Activated T-cell treated with anti-CD3 and anti-CD28 coated beads, Interleukin-2, amount 50 U/mL, for 4 hours (primary cell): ENCODE measurements around the gene TMPRSS3. TPM values are rescaled to one million over a fixed set of nuclear protein-coding genes. Genes with fewer than 3 reads are reported as not detected.

ENCODE experiments used
- ATAC-seq, 2 donors: fragments of 200-7000 bp; cut with Tn5 transposase; one replicate each; pipeline ENCODE4 v1.10.0; 2021
- DNase-seq: peaks from one replicate; pipeline ENCODE4 v3.0.0-alpha.2; 2020
- H3K27me3 Mint-ChIP-seq: one replicate; pipeline ENCODE4 v1.8.0; 2021; ENCODE audit warnings: low read depth, mixed read lengths
- H3K36me3 Mint-ChIP-seq: one replicate; pipeline ENCODE4 v1.8.0; 2022; ENCODE audit warnings: mixed read lengths; ENCODE audit not compliant: insufficient read depth
- H3K4me1 Mint-ChIP-seq: one replicate; pipeline ENCODE4 v1.8.0; 2021; ENCODE audit warnings: low read depth, mixed read lengths
- H3K4me3 Mint-ChIP-seq: one replicate; pipeline ENCODE4 v1.8.0; 2021; ENCODE audit warnings: mild to moderate bottlenecking, moderate library complexity, mixed read lengths
- H3K9me3 Mint-ChIP-seq: one replicate; pipeline ENCODE4 v1.8.0; 2021; ENCODE audit warnings: mixed read lengths
- total RNA-seq, 3 donors: library from RNA; stranded (reverse); gene quantifications; one replicate each; pipeline ENCODE4 v1.2.1, GENCODE V29; 2021

The TMPRSS3 gene
- total RNA-seq, 3 donors from 2014 or later = 2.0 to 2.6 (median 2.1) TPM

- no peak for DNase-seq
- Mint-ChIP-seq H3K36me3 (peaks cover 12% of the 10 kb centered on the region), H3K4me3 (peak overlapping the region; percentile 88), H3K4me1 (peaks cover 60% of the 10 kb centered on the region), H3K27me3 (no peaks in the 10 kb centered on the region), H3K9me3 (no peaks in the 10 kb centered on the region)
- ATAC-seq = no peak
Observed at GRCh38 chr21:42407476-42407875, 11.6 kb upstream of the TMPRSS3 start.

DNA sequence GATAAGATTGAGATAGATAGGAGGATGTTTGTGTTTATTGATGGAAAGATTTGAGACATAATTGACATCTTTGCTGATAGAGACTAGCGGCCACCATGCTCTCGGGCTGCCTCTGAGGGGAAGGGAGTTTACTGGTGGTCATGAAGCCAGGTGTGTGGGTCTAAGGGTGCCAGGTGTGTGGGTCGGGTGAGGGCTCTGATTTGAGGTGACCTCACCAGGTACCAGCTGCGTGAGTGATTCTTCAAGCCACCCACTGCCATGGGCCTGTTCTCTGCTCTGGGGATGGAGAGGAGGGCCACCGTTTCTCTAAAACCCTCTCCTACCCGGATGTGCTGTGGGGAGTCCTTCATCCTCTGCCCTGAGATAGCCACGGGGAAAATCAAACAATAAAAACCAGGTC lies 11.0 kb upstream of the TMPRSS3 start:
- DNase-seq = no peak
- Mint-ChIP-seq H3K4me1 (peaks cover 64% of the 10 kb centered on the region), H3K9me3 (peaks cover 3% of the 10 kb centered on the region), H3K27me3 (no peaks in the 10 kb centered on the region), H3K36me3 (peaks cover 11% of the 10 kb centered on the region), H3K4me3 (peak overlapping the region; percentile 88)
- ATAC-seq = no peak

DNA sequence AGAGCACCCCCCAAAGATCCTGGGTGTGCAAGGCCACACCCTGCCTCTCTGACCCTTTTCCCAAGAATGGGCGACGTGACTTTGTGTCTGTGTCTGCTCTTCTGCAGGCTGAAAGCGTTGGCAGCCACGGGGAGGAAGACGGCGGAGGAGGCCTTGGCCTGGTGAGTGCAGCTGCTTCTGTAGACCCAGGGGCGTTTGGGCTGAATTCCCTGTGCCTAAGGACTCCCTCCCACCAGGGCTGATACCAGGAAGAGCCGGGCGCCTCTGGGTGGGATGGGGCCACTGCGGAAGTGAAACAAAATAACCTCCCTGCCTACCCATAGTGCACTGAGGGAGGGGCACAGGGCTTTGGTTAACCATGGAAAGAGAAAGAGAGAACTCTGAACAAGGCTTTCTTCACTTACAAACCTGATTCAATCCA lies 10.4 kb upstream of the TMPRSS3 start:
- no peaks in the 10 kb centered on the region for H3K27me3 Mint-ChIP-seq
- ATAC-seq (peak; percentile 71 to 75), DNase-seq (no peak)
- peaks cover 70% of the 10 kb centered on the region for H3K4me1 Mint-ChIP-seq
- H3K36me3 Mint-ChIP-seq = peaks cover 13% of the 10 kb centered on the region
- peaks cover 9% of the 10 kb centered on the region for H3K9me3 Mint-ChIP-seq
- H3K4me3 Mint-ChIP-seq = peak overlapping the region; percentile 88

- Mint-ChIP-seq H3K4me3 (peak overlapping the region; percentile 88), H3K36me3 (peaks cover 13% of the 10 kb centered on the region), H3K27me3 (no peaks in the 10 kb centered on the region), H3K9me3 (peaks cover 9% of the 10 kb centered on the region), H3K4me1 (peaks cover 77% of the 10 kb centered on the region)
- ATAC-seq (peak; percentile 23 to 33), DNase-seq (no peak)
Observed at GRCh38 chr21:42405064-42406013, 9.5 kb upstream of the TMPRSS3 start.

DNA sequence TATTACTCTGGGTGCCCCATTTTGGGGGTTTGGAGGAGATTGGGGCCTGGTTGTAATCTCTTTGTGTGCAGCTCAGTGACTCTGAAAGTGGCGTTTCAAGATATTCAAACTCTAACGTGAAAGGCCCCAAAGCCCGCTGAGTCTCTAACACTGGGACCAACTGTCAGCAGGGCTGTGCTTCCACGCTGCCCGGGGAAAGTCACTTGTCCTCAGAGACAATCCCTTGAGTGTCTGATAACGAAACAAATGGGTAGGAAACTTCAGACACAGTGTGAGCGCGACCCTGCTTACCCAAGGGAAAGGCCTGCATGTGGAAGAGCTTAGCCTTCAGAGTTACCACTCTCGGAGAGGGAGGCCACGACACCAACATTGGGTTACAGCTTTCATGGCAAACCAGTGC lies 8.7 kb upstream of the TMPRSS3 start:
- H3K4me1 Mint-ChIP-seq = peaks cover 74% of the 10 kb centered on the region
- no peak for ATAC-seq
- H3K9me3 Mint-ChIP-seq = peaks cover 9% of the 10 kb centered on the region
- DNase-seq = no peak
- H3K27me3 Mint-ChIP-seq = no peaks in the 10 kb centered on the region
- peak overlapping the region; percentile 88 for H3K4me3 Mint-ChIP-seq
- peaks cover 13% of the 10 kb centered on the region for H3K36me3 Mint-ChIP-seq

DNA sequence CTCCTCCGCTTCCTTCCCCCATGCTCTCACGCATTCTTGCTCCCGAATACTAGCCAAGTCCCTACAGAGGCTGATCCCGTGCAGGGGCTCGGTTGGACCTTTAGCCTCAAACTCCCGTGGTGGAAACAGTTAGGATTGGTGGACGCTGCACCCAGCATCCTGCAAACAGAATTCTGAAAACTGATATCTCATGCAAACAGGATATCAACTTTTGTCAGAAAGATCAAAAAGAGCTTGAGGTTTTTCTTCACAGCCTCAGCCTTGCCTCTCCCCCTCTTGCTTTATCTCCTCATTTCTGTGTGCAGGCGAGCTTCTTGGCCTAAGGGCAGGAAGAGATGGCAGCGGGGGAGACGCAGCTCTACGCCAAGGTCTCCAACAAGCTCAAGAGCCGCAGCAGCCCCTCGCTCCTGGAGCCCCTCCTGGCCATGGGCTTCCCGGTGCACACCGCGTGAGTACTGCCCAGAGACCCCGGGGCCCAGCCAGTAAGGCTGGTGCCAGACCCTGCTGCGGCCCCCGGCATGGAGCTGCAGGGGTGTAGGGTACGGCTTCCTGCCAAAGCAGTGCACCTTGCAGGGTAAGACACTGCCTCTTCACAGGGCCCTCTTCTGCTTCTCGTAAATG lies 7.9 kb upstream of the TMPRSS3 start, which contains the start of gene UBASH3A:
TSS of gene UBASH3A (plus strand) at position 292 of the 621 bp plus-strand sequence. CDS start at position 336, 44 bp downstream.
- Mint-ChIP-seq H3K9me3 (peaks cover 9% of the 10 kb centered on the region), H3K36me3 (peaks cover 13% of the 10 kb centered on the region), H3K4me3 (peak within 1 kb of the TSS; percentile 88), H3K27me3 (no peaks in the 10 kb centered on the region), H3K4me1 (peaks cover 75% of the 10 kb centered on the region)
- peak; percentile 40 to 42 for ATAC-seq
- DNase-seq = no peak

GRCh38 chr21:42401820-42402251 lies 6.0 kb upstream of the TMPRSS3 start:
- H3K9me3 Mint-ChIP-seq = peaks cover 9% of the 10 kb centered on the region
- no peaks in the 10 kb centered on the region for H3K27me3 Mint-ChIP-seq
- DNase-seq (no peak), ATAC-seq (no peak)
- peaks cover 6% of the 10 kb centered on the region for H3K36me3 Mint-ChIP-seq
- H3K4me3 Mint-ChIP-seq = no peak overlapping the region
- H3K4me1 Mint-ChIP-seq = peaks cover 74% of the 10 kb centered on the region

- Mint-ChIP-seq H3K4me1 (peaks cover 67% of the 10 kb centered on the region), H3K9me3 (peaks cover 9% of the 10 kb centered on the region), H3K27me3 (no peaks in the 10 kb centered on the region), H3K36me3 (peaks cover 5% of the 10 kb centered on the region), H3K4me3 (no peak overlapping the region)
- DNase-seq (no peak), ATAC-seq (no peak)
Observed at GRCh38 chr21:42401154-42401553, 5.3 kb upstream of the TMPRSS3 start.

GRCh38 chr21:42400525-42400924 lies 4.7 kb upstream of the TMPRSS3 start:
- Mint-ChIP-seq H3K27me3 (no peaks in the 10 kb centered on the region), H3K9me3 (peaks cover 9% of the 10 kb centered on the region), H3K4me1 (peaks cover 65% of the 10 kb centered on the region), H3K36me3 (peaks cover 5% of the 10 kb centered on the region), H3K4me3 (peak overlapping the region; percentile 3)
- DNase-seq (no peak), ATAC-seq (peak; percentile 56 to 64)

GRCh38 chr21:42398436-42399028 lies 2.7 kb upstream of the TMPRSS3 start:
- Mint-ChIP-seq H3K4me1 (peaks cover 62% of the 10 kb centered on the region), H3K9me3 (peaks cover 9% of the 10 kb centered on the region), H3K36me3 (peaks cover 5% of the 10 kb centered on the region), H3K27me3 (no peaks in the 10 kb centered on the region), H3K4me3 (no peak overlapping the region)
- ATAC-seq (no peak), DNase-seq (no peak)

DNA sequence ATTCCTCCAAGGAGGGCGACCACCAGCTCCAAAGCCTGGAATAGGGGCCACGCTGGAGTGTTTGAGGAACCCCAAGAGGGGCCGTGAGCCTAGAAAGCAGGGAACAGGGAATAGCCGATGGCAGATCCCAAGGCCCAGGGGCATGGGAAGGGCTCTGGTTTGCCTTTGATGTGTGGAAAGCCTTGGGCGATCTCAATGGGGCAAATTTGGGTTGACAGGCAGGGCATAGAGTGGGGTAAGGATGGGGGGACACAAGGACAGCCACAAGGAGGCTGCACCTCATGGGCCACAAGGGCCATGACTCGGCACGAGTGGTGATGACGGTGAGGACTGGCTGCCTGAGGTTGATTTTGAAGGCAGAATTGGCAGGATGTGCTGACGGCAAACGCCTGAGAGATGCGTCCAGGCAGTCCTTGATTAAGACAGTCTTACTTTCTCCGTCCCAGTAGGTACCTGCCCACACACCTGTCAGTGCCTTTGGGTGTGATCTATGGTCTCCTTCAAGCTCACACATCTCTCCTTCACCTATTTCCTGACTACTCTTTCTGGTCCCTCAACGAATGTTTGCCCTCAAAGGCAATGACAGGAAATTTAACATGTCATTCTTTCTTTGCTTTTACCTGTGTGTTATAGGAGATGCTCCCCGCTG lies 2.0 kb upstream of the TMPRSS3 start:
- Mint-ChIP-seq H3K4me3 (no peak overlapping the region), H3K36me3 (peaks cover 5% of the 10 kb centered on the region), H3K9me3 (peaks cover 9% of the 10 kb centered on the region), H3K27me3 (no peaks in the 10 kb centered on the region), H3K4me1 (peaks cover 63% of the 10 kb centered on the region)
- DNase-seq (no peak), ATAC-seq (no peak)

DNA sequence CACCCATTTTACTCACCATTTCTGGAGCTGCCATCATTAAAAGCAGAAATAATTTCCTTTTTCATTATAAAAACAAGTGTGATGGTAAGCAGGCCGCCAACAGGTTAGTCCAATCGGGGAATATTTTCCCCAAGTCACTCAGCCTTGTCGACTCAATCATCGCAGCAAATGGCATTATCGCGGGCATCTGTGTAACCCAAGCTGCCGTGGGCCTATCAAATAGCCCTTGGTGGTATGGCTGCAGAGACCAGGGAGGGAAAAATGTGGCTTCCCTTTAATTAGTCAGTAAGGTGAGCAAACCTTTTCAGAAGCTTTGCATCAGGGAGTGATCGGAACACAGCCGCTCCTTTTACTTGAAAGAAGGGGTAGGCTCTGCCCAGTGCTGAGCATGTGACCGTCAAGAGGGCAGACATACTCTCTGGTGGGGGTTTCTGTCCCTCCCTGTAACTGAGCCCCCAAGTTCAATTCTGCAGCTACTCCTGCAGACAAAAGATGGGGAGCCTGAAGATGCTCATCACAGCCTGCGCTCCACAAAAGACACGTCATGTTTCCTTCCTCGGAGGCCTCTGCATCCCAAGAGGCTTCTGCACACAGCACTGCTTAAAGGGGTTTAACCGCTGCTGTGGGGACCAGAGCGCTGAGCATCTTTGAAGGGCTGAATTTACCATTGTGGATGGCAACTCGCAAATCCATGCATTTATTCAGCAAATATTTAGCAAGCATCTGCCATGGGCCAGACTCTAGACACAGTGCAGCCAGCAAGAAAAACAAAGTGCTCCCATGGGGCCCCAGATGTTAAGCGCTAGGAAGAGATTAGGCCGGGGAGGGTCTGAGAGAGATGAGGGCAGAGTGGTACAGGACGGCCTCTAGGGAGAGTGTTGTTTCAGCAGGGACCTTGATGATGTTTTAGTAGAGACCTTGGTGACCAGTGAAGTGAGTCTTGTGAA lies 1.2 kb upstream of the TMPRSS3 start:
- DNase-seq (no peak), ATAC-seq (no peak)
- Mint-ChIP-seq H3K27me3 (no peaks in the 10 kb centered on the region), H3K36me3 (peaks cover 5% of the 10 kb centered on the region), H3K4me1 (peaks cover 65% of the 10 kb centered on the region), H3K4me3 (no peak overlapping the region), H3K9me3 (peaks cover 7% of the 10 kb centered on the region)

GRCh38 chr21:42395302-42395701 lies 550 bp downstream of the TMPRSS3 start:
- no peaks in the 10 kb centered on the region for H3K36me3 Mint-ChIP-seq
- H3K9me3 Mint-ChIP-seq = no peaks in the 10 kb centered on the region
- H3K4me1 Mint-ChIP-seq = peaks cover 62% of the 10 kb centered on the region
- no peak for ATAC-seq
- peaks cover 3% of the 10 kb centered on the region for H3K27me3 Mint-ChIP-seq
- no peak for DNase-seq
- H3K4me3 Mint-ChIP-seq = no peak overlapping the region
